Endothelial cell of umbilical vein (primary cell): ENCODE results near the gene WASF3. TPM values are rescaled to one million over a fixed set of nuclear protein-coding genes. Genes with fewer than 3 reads are reported as not detected.

Experiments used
- BruUV-seq: library from RNA; stranded (reverse); fragments of 400-500 nt; replicated peaks from 2 replicates; lab custom pipeline; 2021; lab: Mats Ljungman, UMichigan
- CTCF ChIA-PET: fragments of 300-600, 350-600 bp; sonication (Branson Sonifier 250); formaldehyde crosslinking; loops from one replicate; lab custom pipeline; 2021; ENCODE audit warnings: antibody characterized with exemption, inconsistent platforms; lab: Charles Lee
- POLR2A ChIA-PET: fragments of 300-600, 350-600 bp; sonication (Branson Sonifier 250); formaldehyde crosslinking; loops from one replicate; lab custom pipeline; 2021; ENCODE audit warnings: antibody characterized with exemption, inconsistent platforms; lab: Charles Lee
- DNase-seq: peaks from one replicate; pipeline ENCODE4 v3.0.0-alpha.2; 2011; ENCODE audit warnings: low read depth, low spot score
- FAIRE-seq: peaks from 2 replicates; lab custom pipeline; 2011; peaks lifted over from hg19 to GRCh38; lab: Jason Lieb, UNC
- H2AFZ ChIP-seq: 2 replicates; pipeline ENCODE4 v1.6.0; 2012; ENCODE audit warnings: low read depth, low read length, control low read depth, inconsistent platforms
- H3K27ac ChIP-seq: 2 replicates; pipeline ENCODE4 v1.5.1; 2011; ENCODE audit warnings: low read depth, mild to moderate bottlenecking, control low read depth, low read length, moderate library complexity; ENCODE audit not compliant: insufficient read depth
- H3K27me3 ChIP-seq, 2 experiments: 2 replicates each; pipeline versions ENCODE4 v1.6.0 to v1.6.1; 2011; ENCODE audit warnings: low read length in 2 of 2, mixed read lengths in 1 of 2; ENCODE audit not compliant: control insufficient read depth in 2 of 2, insufficient read depth in 2 of 2
- H3K36me3 ChIP-seq, 2 experiments: 2 replicates in 1 of 2; 3 replicates in 1 of 2; pipeline ENCODE4 v1.5.1; 2011; ENCODE audit warnings: low read length in 2 of 2, mild to moderate bottlenecking in 1 of 2, moderate library complexity in 1 of 2; ENCODE audit not compliant: control insufficient read depth in 2 of 2, insufficient read depth in 2 of 2; ENCODE audit errors: extremely low read depth in 1 of 2
- H3K4me1 ChIP-seq: 3 replicates; pipeline ENCODE4 v1.5.1; 2011; ENCODE audit warnings: mild to moderate bottlenecking, low read length; ENCODE audit not compliant: control insufficient read depth, insufficient read depth; ENCODE audit errors: extremely low read depth
- H3K4me2 ChIP-seq: 2 replicates; pipeline ENCODE4 v1.6.1; 2011; ENCODE audit warnings: low read length, control low read depth, mixed read lengths; ENCODE audit not compliant: insufficient read depth
- H3K4me3 ChIP-seq, 3 experiments: fragments of 200-600 bp in 1 of 3; sonication (generic), shearing (Covaris generic) in 1 of 3; replicated peaks in 1 of 3; 2 replicates each; pipeline ENCODE4 v1.5.1; 2011 to 2016; ENCODE audit warnings: control low read depth in 3 of 3, low read length in 3 of 3, mild to moderate bottlenecking in 2 of 3, inconsistent platforms in 1 of 3, low read depth in 1 of 3, moderate library complexity in 1 of 3; ENCODE audit not compliant: insufficient read depth in 1 of 3
- H3K79me2 ChIP-seq: 2 replicates; pipeline ENCODE4 v1.6.0; 2012; ENCODE audit warnings: low read length, inconsistent platforms; ENCODE audit not compliant: control insufficient read depth, insufficient read depth
- H3K9ac ChIP-seq: replicated peaks from 2 replicates; pipeline ENCODE3; 2011; ENCODE audit warnings: low read length, control low read depth; ENCODE audit not compliant: insufficient read depth; ENCODE audit errors: extremely low read depth
- H3K9me1 ChIP-seq: replicated peaks from 3 replicates; pipeline ENCODE4 v1.6.0; 2011; ENCODE audit warnings: mild to moderate bottlenecking, low read length; ENCODE audit not compliant: control insufficient read depth, insufficient read depth; ENCODE audit errors: extremely low read depth
- H3K9me3 ChIP-seq: replicated peaks from 2 replicates; pipeline ENCODE4 v1.5.1; 2012; ENCODE audit warnings: low read length, inconsistent platforms; ENCODE audit not compliant: control insufficient read depth, insufficient read depth
- H4K20me1 ChIP-seq: replicated peaks from 2 replicates; pipeline ENCODE3; 2011; ENCODE audit warnings: mild to moderate bottlenecking, low read length; ENCODE audit not compliant: control insufficient read depth, insufficient read depth; ENCODE audit errors: extremely low read depth
- CTCF ChIP-seq, 2 donors: IDR thresholded peaks; 1 replicate in 1 of 2; 2 replicates in 1 of 2; pipeline ENCODE4 v1.5.1; 2011; ENCODE audit warnings: low read length in 2 of 2, mild to moderate bottlenecking in 2 of 2, moderate library complexity in 2 of 2, control low read depth in 1 of 2, inconsistent platforms in 1 of 2, low read depth in 1 of 2; ENCODE audit not compliant: insufficient read depth in 1 of 2; ENCODE audit errors: extremely low read depth in 1 of 2
- EZH2 ChIP-seq: IDR thresholded peaks from 2 replicates; pipeline ENCODE4 v1.6.1; 2012; ENCODE audit warnings: borderline replicate concordance, low read depth, mild to moderate bottlenecking, moderate library complexity, low read length, inconsistent platforms; ENCODE audit not compliant: severe bottlenecking
- FOS ChIP-seq: IDR thresholded peaks from 2 replicates; pipeline ENCODE4 v1.6.1; 2011; ENCODE audit warnings: mild to moderate bottlenecking, low read length, moderate library complexity, borderline replicate concordance; ENCODE audit not compliant: insufficient read depth
- GATA2 ChIP-seq: IDR thresholded peaks from 2 replicates; pipeline ENCODE4 v1.7.0; 2011; ENCODE audit warnings: low read depth, mild to moderate bottlenecking, moderate library complexity, mixed read lengths, low read length; ENCODE audit not compliant: insufficient read length, insufficient read depth
- JUN ChIP-seq: IDR thresholded peaks from 2 replicates; pipeline ENCODE4 v1.6.1; 2011; ENCODE audit warnings: borderline replicate concordance, low read depth; ENCODE audit not compliant: insufficient read length, insufficient read depth
- MAX ChIP-seq: IDR thresholded peaks from 2 replicates; pipeline ENCODE4 v1.6.1; 2011; ENCODE audit not compliant: insufficient read depth, insufficient read length
- MYC ChIP-seq: IDR thresholded peaks from one replicate; pipeline ENCODE4 v1.6.1; 2011; ENCODE audit warnings: mild to moderate bottlenecking, low read depth, low read length
- POLR2A ChIP-seq: IDR thresholded peaks from 2 replicates; pipeline ENCODE4 v1.6.1; 2012; ENCODE audit warnings: low read depth, mild to moderate bottlenecking, control low read depth, low read length
- POLR2AphosphoS5 ChIP-seq: IDR thresholded peaks from 2 replicates; pipeline ENCODE4 v1.6.1; 2012; ENCODE audit warnings: low read depth, mild to moderate bottlenecking, control low read depth, low read length, moderate library complexity; ENCODE audit not compliant: insufficient read depth
- dilution Hi-C: fragments of 300-500 bp; cut with MboI; formaldehyde crosslinking; loops from one replicate; pipeline ENCODE4 v1.15.0; 2019; ENCODE audit warnings: low sequenced_read_pairs; ENCODE audit not compliant: extremely low pct_ligation_motif_present
- intact Hi-C: fragments of 100-400 bp; cut with micrococcal nuclease; formaldehyde crosslinking; loops from one replicate; pipeline ENCODE4 v1.10.0; 2022
- polyA plus RNA-seq, 4 experiments: library from polyadenylated mRNA; depleted of rRNA in 3 of 4; stranded (reverse) in 3 of 4; unstranded in 1 of 4; fragments of >200 nt; gene quantifications; 2 replicates each; pipeline versions ENCODE4 v1.2.1 to v1.2.3, GENCODE V29; 2011 to 2012; ENCODE audit warnings: missing spikeins in 1 of 4
- total RNA-seq: library from RNA; stranded (reverse); gene quantifications from 2 replicates; pipeline ENCODE4 v1.2.3, GENCODE V29; 2021

WASF3 gene
- total and polyA plus RNA-seq, 2 donors (not counting 3 experiments of a cell fraction or from before 2014, with no cell fraction given): 18.5 to 32.4 TPM

GRCh38 chr13:26694609-26695359, 137.3 kb downstream of the WASF3 start:
- Histone ChIP-seq H3K79me2 (no peaks in the 10 kb centered on the region), H3K27ac (no peak overlapping the region), H3K9me1 (no peaks in the 10 kb centered on the region), H3K9ac (no peak overlapping the region), H3K9me3 (no peaks in the 10 kb centered on the region), H3K4me2 (no peak overlapping the region), H3K36me3 (peaks cover 0 to 4% of the 10 kb centered on the region in 2 experiments), H3K4me3 (no peak overlapping the region), H3K4me1 (no peaks in the 10 kb centered on the region), H4K20me1 (no peaks in the 10 kb centered on the region), H2AFZ (no peak overlapping the region), H3K27me3 (no peaks in the 10 kb centered on the region)
- dilution Hi-C loops (loop anchor here (25.0 kb wide), 1 partner anchor 207 kb away; no protein-coding TSS in a partner anchor), intact Hi-C loops (loop anchor here (5.0 to 10.0 kb wide), 2 partner anchors 152 to 1120 kb away; no protein-coding TSS in a partner anchor)
- BruUV-seq: no TSS peak
- CTCF ChIA-PET: interaction anchor here (0.6 to 7.6 kb wide), 5 partner anchors 10 to 509 kb away, joined by 5 to 473 read pairs (median 213); no protein-coding TSS in a partner anchor
- POLR2A ChIA-PET: no interaction called here
- DNase-seq (no peak), FAIRE-seq (no peak)
- TF ChIP-seq POLR2AphosphoS5 (no peak), GATA2 (no peak), EZH2 (no peak), FOS (no peak), CTCF (IDR thresholded peaks at IDR 0.05; ENCODE audit: extremely low read depth in 1 of 2, insufficient read depth in 1 of 2, low read depth in 1 of 2, low read length in 2 of 2) (no peak), MYC (no peak), MAX (no peak), JUN (no peak), POLR2A (no peak)
